ENCODE measurements around the gene LTBP3.
A peak's percentile ranks its signal among the peaks of the same experiment; 100 is the strongest.

Gene LTBP3

GRCh38 chr11:65558002-65558929 lies at the start of gene LTBP3:
Gene LTBP3 (minus strand): TSS chr11:65558359. CDS start chr11:65557959, 400 bp downstream.
- DNase-seq (ENCODE audit: low spot score), result peak; percentile 83

GRCh38 chr11:65606876-65607613 lies 48.9 kb upstream of the LTBP3 start:
- DNase-seq (ENCODE audit: low spot score), result no peak

- DNase-seq (ENCODE audit: low spot score), result no peak
Measured at GRCh38 chr11:65604258-65604657, 46.1 kb upstream of the LTBP3 start.

- no peak for DNase-seq (ENCODE audit: low spot score)
Measured at GRCh38 chr11:65599955-65600246, 41.7 kb upstream of the LTBP3 start.

GRCh38 chr11:65599216-65599954 lies 41.2 kb upstream of the LTBP3 start:
- no peak for DNase-seq (ENCODE audit: low spot score)

- DNase-seq (ENCODE audit: low spot score), result no peak
Measured at GRCh38 chr11:65598258-65598699, 40.1 kb upstream of the LTBP3 start.

- no peak for DNase-seq (ENCODE audit: low spot score)
Measured at GRCh38 chr11:65596520-65596919, 38.4 kb upstream of the LTBP3 start.

- DNase-seq (ENCODE audit: low spot score), result no peak
Measured at GRCh38 chr11:65595543-65596281, 37.6 kb upstream of the LTBP3 start, which contains the start of gene KCNK7. Gene KCNK7 (minus strand): TSS chr11:65595800. CDS start chr11:65595772, 28 bp downstream.

- no peak for DNase-seq (ENCODE audit: low spot score)
Measured at GRCh38 chr11:65595131-65595530, 37.0 kb upstream of the LTBP3 start.

- peak; percentile 64 for DNase-seq (ENCODE audit: low spot score)
Measured at GRCh38 chr11:65593518-65594414, 35.6 kb upstream of the LTBP3 start.

GRCh38 chr11:65592858-65593517 lies 34.8 kb upstream of the LTBP3 start:
- DNase-seq (ENCODE audit: low spot score), result no peak

- DNase-seq (ENCODE audit: low spot score), result no peak
Measured at GRCh38 chr11:65591939-65592857, 34.0 kb upstream of the LTBP3 start.

GRCh38 chr11:65590240-65590738 lies 32.1 kb upstream of the LTBP3 start:
- DNase-seq (ENCODE audit: low spot score), result no peak

- DNase-seq (ENCODE audit: low spot score), result peak; percentile 42
Measured at GRCh38 chr11:65589444-65590239, 31.5 kb upstream of the LTBP3 start.

GRCh38 chr11:65588199-65589054 lies 30.3 kb upstream of the LTBP3 start:
- DNase-seq (ENCODE audit: low spot score), result peak; percentile 86

- no peak for DNase-seq (ENCODE audit: low spot score)
Measured at GRCh38 chr11:65586676-65587075, 28.5 kb upstream of the LTBP3 start.

GRCh38 chr11:65586247-65586630 lies 28.1 kb upstream of the LTBP3 start:
- no peak for DNase-seq (ENCODE audit: low spot score)
